HG03469 (cell line): Measurements from ENCODE around the gene OPA1.

ENCODE experiments used
- ATAC-seq: cut with Tn5 transposase; IDR thresholded peaks from one replicate; pipeline ENCODE4 v1.9.1; 2021; ENCODE audit warnings: mild to moderate bottlenecking, moderate library complexity, moderate number of reproducible peaks; ENCODE audit not compliant: unreplicated experiment

Gene OPA1, protein sequence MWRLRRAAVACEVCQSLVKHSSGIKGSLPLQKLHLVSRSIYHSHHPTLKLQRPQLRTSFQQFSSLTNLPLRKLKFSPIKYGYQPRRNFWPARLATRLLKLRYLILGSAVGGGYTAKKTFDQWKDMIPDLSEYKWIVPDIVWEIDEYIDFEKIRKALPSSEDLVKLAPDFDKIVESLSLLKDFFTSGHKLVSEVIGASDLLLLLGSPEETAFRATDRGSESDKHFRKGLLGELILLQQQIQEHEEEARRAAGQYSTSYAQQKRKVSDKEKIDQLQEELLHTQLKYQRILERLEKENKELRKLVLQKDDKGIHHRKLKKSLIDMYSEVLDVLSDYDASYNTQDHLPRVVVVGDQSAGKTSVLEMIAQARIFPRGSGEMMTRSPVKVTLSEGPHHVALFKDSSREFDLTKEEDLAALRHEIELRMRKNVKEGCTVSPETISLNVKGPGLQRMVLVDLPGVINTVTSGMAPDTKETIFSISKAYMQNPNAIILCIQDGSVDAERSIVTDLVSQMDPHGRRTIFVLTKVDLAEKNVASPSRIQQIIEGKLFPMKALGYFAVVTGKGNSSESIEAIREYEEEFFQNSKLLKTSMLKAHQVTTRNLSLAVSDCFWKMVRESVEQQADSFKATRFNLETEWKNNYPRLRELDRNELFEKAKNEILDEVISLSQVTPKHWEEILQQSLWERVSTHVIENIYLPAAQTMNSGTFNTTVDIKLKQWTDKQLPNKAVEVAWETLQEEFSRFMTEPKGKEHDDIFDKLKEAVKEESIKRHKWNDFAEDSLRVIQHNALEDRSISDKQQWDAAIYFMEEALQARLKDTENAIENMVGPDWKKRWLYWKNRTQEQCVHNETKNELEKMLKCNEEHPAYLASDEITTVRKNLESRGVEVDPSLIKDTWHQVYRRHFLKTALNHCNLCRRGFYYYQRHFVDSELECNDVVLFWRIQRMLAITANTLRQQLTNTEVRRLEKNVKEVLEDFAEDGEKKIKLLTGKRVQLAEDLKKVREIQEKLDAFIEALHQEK

DNA sequence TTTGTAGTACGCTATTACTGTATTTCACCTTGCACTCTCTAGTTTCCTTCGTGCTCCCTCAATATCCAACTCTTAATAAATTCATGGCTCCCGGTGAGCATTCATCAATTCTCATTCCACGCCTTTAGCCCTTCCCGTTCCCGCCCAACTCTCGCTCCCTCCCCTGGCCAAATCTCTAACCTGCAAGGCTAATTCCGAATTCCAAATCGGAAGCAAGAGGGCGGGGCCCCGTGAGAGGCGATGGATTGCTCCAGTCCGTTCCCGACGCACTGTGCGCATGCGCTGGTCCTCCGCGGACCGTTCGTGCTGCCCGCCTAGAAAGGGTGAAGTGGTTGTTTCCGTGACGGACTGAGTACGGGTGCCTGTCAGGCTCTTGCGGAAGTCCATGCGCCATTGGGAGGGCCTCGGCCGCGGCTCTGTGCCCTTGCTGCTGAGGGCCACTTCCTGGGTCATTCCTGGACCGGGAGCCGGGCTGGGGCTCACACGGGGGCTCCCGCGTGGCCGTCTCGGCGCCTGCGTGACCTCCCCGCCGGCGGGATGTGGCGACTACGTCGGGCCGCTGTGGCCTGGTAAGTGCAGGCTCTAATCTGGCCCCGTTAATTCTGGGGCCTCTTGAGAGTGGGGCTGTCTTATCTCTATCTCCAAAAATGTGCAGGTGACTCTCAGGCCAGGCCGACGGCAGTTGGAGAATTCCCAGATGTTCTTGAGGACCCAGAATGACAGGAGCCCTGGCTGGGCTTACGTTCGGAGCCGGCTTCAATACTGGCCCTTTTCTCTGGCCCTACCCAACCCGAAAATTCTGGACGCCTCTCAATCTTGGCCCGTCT is at the start of gene OPA1:
OPA1 (plus strand) TSS at position 368 of the 827 bp plus-strand sequence; CDS start at position 538, 170 bp downstream.
- ATAC-seq: peak; percentile 97

DNA sequence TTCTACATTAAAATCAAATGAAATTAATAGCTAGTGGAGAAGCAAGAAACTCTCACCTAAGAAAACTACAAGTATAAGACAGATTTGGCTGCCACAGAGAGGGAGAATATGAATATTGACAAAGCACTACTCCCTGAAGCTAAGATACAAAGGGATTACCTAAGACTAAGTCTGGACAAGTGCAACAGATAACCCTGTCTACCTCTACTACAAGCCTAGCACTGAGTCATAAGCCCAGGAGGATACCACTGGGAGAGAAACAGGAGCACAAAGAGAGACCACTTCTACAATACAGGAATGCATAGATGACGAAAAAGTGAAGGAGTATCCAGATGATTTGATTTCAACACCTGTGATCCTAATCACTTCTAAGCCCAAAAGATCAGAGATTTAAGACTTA is 48.7 kb upstream of the OPA1 start:
- no peak for ATAC-seq

DNA sequence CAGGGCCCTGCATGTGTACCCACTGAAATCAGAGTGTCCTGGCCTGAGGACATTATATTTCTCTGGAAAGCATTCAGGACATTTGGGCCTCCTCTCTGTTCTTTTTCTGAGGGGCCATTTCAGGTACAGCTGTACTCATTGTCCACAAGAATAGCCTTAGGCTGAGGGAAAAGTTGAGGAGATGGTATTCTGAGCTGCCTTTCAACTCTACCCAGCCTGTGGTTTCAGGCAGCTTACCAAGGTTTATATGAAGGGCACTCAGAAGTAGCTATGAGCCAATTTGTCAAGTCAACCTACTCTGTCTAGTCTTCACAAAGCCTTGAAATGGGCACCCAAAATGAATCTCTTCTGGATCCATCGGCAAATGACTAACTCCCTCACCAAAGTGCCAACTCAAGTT is 47.7 kb upstream of the OPA1 start:
- ATAC-seq: no peak

DNA sequence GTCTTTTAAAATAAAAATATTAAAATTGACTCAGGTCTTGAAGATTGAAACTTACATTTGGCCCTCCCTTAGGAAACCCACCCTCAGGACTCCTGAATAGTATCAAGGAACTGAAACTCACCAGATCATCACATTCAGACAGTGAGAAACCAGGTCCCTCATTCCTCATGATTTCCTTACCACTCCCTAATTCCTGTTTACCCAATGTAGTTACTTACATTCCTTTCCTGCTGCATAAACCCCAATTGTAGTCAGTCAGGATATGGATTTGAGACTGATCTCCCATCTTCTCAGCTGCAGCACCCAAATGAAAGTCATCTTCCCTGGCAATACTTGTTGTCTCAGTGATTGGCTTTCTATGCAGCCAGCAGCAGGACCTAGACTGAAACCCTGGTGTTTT is 46.9 kb upstream of the OPA1 start:
- no peak for ATAC-seq

DNA sequence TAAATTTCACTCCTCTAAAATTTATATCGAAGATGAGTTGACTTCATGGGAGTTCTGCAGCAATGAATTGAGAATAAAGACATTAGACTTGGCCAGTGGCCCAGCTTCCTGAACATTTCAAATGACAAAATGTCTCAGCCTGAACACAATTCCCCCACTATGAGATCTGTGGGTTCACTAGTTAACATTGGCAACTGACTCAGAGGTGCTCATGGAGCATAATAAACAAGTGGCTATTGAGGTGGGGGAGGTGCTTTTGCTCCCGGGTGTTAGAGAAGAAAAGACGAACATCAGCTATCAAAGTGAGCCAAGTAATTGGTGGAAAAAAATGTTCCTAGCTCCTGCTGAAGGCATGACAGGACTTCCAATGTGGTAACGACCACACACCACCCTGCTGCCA is 44.6 kb upstream of the OPA1 start:
- no peak for ATAC-seq

DNA sequence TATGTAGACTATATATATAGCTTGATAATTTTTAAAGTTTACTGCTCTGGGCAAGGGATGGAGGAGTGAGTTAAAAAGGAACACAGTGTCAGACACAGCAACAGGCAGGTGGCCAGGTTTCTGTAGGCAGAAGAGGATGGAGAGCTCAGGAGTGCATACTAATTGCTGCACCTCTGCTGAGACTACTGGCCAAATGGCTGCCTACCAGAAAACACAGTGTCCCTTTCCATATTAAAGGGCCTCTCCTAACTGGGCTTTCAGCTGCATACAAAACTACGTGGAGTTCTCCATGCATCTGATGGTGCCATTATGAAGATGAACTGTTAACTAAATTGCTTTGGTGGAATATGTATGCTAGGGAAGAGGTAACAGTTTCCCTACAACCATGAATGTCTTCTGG is 40.1 kb upstream of the OPA1 start:
- no peak for ATAC-seq

DNA sequence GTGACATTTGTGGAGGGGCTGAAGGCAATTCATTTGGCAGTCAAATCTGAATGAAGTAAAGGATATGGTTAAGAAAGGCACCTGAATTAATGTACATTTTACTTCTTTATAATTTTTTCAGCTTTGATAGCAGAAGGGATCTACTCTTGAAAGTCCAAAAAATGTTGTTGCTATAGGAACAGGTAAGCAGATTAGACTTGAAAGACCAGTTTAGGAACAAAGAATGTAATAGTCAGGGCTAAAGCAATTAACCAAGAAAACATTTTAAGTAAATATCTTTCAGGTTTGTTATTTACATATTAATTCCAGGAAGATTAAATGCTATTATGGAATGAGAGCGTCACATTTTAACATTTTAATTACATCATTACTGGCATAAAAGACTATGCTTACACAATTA is 39.4 kb upstream of the OPA1 start:
- ATAC-seq: no peak

DNA sequence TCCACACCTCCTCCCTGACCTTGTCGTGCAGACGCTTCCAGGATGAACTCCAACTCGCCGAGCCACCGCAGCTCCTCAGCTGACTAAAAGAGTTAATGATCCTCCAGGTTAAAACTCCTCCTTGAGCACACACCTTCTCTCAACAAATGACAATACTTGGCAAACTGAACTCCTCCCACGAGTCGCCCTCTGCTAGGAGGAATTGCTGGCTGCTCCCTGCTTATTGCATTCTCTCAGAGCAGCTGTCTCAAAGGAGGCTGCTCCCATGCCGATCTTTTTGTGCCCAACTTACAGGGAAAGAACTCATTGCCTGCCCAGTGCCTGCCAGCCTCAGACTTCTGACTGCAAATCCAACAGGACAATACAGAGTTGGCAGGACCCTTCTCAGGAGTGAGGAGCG is 38.2 kb upstream of the OPA1 start, which contains the start of gene ATP13A4:
ATP13A4 (minus strand) TSS at position 85 of the 400 bp plus-strand sequence. CDS start 96 bp downstream, outside the sequence.
- ATAC-seq: no peak

DNA sequence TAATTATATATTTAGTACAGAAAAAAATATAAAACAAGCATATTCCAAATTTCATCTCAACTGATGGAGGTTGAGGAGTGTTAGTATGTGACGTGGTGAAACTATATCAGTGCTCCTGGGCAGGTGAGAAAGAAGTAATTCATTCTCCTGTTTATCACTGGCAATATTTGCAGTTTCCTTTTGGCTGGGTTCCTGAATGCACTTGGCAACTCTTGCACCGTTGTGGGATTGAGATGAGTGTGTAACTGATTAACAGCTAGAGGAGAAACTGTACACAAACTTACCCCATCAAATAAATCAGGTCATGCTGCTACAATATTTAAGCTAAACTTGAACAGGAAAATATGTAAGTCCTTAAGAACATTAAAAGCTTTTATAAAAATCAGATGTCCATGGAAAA is 36.2 kb upstream of the OPA1 start:
- ATAC-seq: no peak

DNA sequence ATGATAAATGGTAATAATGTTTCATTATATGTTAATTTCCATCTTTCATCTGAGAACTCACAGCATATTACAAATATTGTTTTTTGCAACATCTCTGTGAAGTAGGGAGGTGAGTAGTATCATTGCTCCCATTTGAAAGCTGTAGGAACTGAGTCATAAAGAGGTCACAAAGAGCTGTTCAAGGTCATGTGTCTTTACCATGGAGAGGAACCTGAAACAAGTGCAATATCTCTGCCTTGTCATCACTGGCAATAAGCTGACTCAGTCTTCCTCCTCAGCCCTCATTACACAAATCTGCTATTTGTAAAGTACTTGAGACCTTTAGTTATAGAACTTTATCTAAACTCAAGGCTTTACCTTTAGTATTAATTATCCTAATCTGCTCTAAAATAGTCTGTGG is 33.9 kb upstream of the OPA1 start:
- ATAC-seq: no peak

DNA sequence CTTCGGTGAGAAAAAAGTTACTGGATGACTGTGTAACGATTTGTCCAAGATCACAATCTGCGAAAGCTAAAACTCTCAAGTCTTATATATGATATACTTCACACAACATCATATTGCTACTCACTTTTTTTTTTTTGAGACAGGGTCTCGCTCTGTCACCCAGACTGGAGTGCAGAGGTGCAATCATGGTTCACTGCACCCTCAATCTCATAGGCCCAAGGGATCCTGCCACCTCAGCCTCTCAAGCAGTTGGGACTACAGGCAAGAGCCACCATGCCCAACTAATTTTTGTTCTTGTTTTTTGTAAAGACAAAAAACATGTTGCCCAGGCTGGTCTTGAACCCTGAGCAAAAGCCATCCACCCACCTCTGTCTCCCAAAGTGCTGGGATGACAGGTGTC is 32.9 kb upstream of the OPA1 start:
- no peak for ATAC-seq

DNA sequence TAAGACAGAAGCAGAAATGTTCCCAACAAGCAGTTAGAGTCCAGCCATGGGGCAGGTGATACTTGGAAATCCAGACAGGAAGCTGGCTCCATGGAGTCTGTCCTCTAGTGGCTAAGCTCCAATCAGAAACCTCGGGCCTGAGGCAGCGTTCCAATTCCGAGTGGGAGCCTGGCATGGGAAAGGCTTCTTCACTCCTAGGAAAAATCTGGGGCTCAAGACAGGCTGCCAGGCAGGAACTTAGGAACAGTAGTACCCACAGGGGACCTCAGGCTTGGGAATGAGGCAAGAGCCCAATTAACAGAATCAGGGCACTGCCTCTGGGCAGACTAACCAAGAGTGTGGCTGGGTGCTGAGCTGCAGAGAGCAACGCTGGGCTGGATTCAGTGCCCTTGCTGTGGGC is 32.1 kb upstream of the OPA1 start:
- no peak for ATAC-seq

DNA sequence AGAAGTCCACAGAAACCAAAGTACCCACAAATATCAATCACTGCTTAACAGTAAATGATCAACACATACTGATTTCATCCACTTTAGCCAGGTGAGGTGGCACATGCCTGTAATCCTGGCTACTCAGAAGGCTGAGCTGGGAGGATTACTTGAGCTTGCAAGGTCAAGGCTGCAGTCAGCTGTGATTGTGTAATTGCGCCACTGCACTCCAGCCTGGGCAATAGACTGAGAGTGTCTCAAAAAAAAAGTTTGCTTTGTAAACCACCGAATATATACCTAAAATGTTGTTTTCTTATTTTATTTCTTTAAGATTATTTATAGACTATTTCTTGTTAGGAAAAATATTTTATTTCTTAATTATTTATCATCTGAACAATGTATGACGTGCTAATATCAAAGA is 29.6 kb upstream of the OPA1 start:
- no peak for ATAC-seq

DNA sequence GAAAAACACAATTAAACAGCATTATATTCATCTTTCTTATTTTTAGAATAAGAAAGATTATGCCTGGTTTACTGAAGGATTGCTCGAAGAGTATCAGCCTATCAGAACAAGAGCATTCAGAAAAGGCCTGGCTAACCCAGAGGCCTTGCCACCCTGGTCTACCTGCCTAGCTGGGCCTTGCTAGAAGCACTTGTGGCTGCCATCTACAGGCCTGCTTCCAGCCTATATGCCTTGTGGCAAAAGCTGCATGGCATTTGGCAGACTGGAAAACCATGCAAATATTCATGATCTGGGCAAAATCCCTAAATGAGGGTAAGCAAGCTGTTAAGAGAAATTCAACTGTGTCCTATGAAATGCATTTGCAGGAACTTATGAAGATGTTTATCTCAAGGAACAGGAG is 29.0 kb upstream of the OPA1 start:
- ATAC-seq: no peak

DNA sequence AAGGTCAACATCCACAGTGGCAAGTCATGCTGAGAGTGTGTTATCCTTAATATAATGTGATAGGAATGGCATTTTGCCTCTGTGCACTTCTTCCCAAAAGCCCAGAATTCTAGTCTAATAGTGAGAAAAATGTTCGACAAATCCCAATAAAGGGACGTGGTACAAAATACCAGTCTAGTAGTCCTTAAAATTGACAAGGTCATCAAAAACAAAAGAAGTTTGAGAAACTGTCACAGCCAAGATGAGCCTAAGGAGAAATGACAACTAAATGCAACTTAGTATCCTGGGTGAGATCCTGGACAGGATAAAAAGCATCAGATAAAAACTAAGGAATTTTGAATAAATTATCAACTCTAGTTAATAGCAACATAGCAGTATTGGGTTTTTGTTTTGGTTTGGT is 23.9 kb upstream of the OPA1 start:
- no peak for ATAC-seq

DNA sequence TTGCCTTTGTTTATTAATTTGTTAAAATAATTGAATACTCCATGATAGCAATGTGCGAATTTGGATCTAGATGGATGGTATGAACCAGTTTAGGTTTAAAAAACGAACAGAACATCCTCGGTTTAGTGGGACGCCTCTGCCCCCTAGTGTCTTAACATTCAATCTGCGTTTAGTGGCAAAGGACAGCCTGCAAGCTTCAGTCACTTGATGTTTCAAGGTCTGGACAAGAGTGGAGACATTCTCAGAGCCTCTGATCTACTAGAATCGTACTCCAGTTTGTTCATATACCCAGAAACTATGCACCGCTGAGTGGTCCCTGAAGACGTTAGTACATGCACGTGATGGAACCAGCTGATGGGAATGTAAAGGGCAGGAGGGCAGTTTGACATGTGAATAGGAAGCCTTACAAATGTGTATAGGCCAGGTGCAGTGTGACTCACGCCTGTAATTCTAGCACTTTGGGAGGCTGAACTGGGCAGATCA is 20.5 kb upstream of the OPA1 start:
- peak; percentile 68 for ATAC-seq

DNA sequence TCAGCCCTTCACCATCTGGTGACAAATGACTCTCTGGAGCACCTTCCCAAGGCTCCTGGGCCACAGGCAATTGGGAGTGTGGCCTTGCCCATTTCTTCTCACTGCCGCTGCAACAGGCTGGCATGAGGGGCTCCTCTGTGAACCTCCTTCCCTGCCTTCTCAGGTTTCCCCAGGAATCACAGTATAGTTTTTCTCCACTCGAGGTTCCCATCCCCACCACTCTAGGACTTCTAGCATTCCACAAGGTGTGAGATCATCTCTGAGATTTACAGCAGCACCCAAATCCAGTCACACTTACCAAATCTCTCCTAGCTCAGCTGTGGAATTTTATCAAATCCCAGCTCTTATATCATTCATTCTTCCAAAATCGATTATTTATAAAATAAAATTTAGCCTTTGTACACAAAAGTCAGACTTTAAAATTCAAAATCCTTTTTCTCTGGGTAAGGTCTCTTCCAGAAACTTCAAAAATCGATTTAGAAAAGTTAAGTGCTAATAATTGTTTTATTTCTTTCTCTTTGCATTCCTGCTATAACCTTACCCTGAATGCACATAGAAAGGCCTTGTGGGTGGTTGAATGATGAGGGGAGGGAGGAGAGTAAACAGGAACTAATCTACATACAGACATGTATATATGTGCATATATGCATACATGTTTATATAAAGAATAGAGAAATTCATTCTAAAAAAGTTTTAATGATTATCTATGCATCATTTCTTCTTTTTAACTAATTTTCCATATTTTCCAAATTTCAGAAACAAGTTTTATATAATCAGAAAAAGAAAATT is 19.4 kb upstream of the OPA1 start:
- ATAC-seq: no peak

DNA sequence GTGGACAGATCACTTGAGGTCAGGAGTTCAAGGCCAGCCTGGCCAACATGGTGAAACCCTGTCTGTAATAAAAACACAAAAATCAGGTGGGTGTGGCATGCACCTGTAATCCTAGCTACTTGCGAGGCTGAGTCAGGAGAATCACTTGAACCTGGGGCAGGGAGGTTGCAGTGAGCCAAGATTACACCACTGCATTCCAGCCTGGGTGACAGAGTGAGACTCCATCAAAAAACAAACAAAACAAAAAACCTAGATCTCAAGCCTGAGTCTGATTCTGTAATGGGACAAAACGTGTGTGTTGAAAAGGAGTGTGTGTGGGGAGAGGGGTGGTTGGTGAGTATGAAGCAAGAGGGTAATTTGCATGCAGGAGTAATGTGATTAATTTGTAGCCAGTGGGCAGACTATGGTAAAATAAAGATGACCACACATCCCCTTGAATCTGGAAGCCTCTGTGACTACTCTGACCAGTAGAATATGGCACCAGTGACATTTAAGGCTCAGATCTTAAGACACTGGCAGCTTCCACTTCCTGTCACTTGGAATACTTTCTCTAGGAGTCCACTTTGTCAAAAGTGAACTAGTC is 18.4 kb upstream of the OPA1 start:
- no peak for ATAC-seq

DNA sequence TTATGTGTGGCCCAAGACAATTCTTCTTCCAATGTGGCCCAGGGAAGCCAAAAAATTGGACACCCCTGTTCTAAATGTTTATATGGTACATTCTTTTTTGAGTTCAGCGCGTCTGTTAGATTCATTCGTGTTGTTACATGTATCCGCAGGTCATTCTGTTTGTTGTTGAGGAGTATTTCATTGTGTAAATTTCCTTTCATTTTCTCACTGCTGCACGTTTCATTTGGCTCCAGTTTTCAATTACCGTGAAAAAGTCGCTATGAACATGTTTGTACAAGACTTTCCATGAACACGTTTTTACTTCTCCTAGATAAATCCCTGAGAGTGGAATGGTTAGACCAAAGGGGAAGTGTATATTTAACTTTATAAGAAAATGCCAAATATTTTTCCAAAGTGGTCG is 7.5 kb upstream of the OPA1 start:
- ATAC-seq: no peak

DNA sequence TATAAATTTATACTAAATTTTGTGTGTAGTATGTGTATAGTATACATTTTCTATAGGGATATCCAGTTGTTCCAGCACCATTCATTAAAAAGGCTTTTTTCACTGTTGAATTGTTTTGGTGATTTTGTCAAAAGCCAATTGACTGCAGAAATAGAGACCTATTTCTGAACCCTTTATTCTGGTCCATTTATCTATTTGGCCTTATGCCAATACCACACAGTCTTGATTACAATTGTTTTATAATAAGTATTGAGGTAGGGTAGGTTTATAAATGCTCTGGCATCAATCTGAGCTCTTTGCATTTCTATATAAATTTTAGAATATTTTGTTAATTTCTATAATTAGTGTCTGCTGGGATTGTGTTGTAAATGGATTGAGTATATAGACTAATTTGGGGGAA is 6.5 kb upstream of the OPA1 start:
- ATAC-seq: no peak
